GM12801 (cell line): Measurements from ENCODE around the gene UBL4B.

Experiments
- CTCF ChIP-seq: IDR thresholded peaks from one replicate; pipeline ENCODE4 v1.5.1; 2011; ENCODE audit warnings: control low read depth; ENCODE audit not compliant: insufficient read length; ENCODE audit errors: extremely low read depth

Gene UBL4B

GRCh38 chr1:110159168-110159567 is 46.9 kb downstream of the UBL4B start:
- no peak for TF ChIP-seq CTCF

GRCh38 chr1:110160538-110161100 is 48.4 kb downstream of the UBL4B start:
- no peak for TF ChIP-seq CTCF

GRCh38 chr1:110161165-110161564 is 48.9 kb downstream of the UBL4B start:
- no peak for TF ChIP-seq CTCF

- TF ChIP-seq CTCF: no peak
Observed at GRCh38 chr1:110161849-110162248, 49.6 kb downstream of the UBL4B start.
